ENCODE data around the gene TMOD4.

TMOD4 gene

DNA sequence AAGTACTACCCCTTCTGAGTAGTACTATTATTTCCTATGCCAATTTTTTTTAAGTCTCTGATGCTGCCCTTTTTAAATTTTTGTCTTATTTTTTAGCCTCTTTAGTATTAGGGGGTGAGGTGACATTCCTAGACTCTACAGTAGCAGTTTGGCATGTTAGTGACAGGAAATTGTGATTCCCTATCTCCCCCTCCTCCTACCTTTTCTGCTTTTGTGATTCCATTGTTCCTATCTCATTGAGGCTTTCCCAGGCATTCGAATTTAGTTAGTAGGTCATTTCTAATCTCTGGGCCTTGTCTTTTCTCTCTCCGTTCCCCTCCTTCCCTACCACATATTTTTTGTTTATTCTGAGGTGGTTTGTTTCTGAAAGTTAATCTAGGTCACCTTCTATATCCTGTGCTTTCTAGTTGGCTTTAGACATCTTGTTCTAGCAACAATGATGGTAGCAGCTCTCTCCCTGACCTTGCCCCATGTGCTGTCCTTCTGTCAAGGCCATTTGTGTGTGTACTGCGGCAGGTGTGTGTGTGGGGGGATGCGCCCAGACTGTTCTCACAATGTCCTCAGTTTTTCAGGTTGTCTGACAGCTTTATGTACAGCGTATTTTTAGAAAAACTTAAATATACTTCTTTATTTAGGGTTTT is 50.9 kb downstream of the TMOD4 start:
- in situ Hi-C loops (cut with MboI; ENCODE audit: low sequenced_read_pairs, unreplicated experiment), result no loop called here
- DNase-seq (ENCODE audit: low spot score), result no peak
- TF ChIP-seq, protein P1, sequence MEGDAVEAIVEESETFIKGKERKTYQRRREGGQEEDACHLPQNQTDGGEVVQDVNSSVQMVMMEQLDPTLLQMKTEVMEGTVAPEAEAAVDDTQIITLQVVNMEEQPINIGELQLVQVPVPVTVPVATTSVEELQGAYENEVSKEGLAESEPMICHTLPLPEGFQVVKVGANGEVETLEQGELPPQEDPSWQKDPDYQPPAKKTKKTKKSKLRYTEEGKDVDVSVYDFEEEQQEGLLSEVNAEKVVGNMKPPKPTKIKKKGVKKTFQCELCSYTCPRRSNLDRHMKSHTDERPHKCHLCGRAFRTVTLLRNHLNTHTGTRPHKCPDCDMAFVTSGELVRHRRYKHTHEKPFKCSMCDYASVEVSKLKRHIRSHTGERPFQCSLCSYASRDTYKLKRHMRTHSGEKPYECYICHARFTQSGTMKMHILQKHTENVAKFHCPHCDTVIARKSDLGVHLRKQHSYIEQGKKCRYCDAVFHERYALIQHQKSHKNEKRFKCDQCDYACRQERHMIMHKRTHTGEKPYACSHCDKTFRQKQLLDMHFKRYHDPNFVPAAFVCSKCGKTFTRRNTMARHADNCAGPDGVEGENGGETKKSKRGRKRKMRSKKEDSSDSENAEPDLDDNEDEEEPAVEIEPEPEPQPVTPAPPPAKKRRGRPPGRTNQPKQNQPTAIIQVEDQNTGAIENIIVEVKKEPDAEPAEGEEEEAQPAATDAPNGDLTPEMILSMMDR (IDR thresholded peaks at IDR 0.05; ENCODE audit: borderline replicate concordance, control extremely low read depth, extremely low read depth, insufficient read depth, missing control alignments), result no peak

Data from GM13976 (cell line).